Lower lobe of right lung (tissue), 2 donors: ENCODE results near the gene XYLB. TPM values are rescaled to one million over a fixed set of nuclear protein-coding genes. Genes with fewer than 3 reads are reported as not detected.
A peak's percentile ranks its signal among the peaks of the same experiment; 100 is the strongest.
"Not testable (repeated sequence)": the region's sequence is repeated elsewhere in the genome, so short reads cannot be mapped to it uniquely, and the experiment has no call there.

Experiments used
- ATAC-seq, 2 donors: fragments of 200-7000 bp; cut with Tn5 transposase; one replicate each; pipeline ENCODE4 v1.9.1; 2020 to 2022; ENCODE audit warnings: mild to moderate bottlenecking in 2 of 2, moderate library complexity in 2 of 2
- DNase-seq: peaks from one replicate; pipeline ENCODE4 v3.0.0-alpha.2; 2020
- H3K27ac ChIP-seq: fragments of 200-600 bp; one replicate; pipeline ENCODE4 v1.8.0; 2022
- H3K27me3 ChIP-seq: fragments of 200-600 bp; one replicate; pipeline ENCODE4 v1.8.0; 2022; ENCODE audit warnings: low read depth
- H3K36me3 ChIP-seq: fragments of 200-600 bp; one replicate; pipeline ENCODE4 v1.8.0; 2022; ENCODE audit warnings: mild to moderate bottlenecking
- H3K4me1 ChIP-seq: fragments of 200-600 bp; one replicate; pipeline ENCODE4 v1.8.0; 2022
- H3K4me3 ChIP-seq: fragments of 200-600 bp; one replicate; pipeline ENCODE4 v1.8.0; 2022; ENCODE audit warnings: mild to moderate bottlenecking
- H3K9me3 ChIP-seq: fragments of 200-600 bp; one replicate; pipeline ENCODE4 v1.8.0; 2022
- CTCF ChIP-seq: fragments of 200-600 bp; IDR thresholded peaks from one replicate; pipeline ENCODE4 v1.8.0; 2022; ENCODE audit warnings: antibody characterized with exemption, mild to moderate bottlenecking
- intact Hi-C: fragments of 100-400 bp; cut with DNase I; formaldehyde crosslinking; loops from one replicate; pipeline ENCODE4 v1.11.0; 2022
- total RNA-seq: library from RNA; stranded (reverse); fragmentation: NEBNext Ultra II Directional; extraction: Animal tissue kit (Norgen Biotek cat#: 25700); gene quantifications from one replicate; pipeline ENCODE4 v1.2.1, GENCODE V29; 2021
- donor health status: DM: no; HTN: yes; CAD: no; lungs with severe emphysema.

The XYLB gene
- total RNA-seq, 1 donor from 2014 or later: 2.7 TPM

DNA sequence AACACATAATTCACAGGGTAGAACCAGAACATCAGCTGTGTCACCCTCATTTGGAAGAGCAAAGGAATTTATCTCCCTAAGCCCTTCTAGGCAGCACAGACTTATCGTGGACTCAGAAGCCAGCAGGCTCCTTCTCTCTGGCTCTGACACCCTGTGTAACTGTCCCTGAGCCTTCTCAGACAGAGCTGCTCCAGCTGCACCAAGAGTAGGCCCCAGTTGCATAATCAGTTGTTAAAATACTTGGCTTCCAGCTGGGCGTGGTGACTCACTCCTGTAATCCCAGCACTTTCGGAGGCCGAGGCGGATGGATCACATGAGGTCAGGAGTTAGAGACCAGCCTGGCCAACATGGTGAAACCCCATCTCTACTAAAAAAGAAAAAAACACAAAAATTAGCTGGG lies 57.7 kb downstream of the XYLB start:
- DNase-seq (no peak), ATAC-seq (peak; percentile 61 to 76)
- Histone ChIP-seq H3K4me1 (no peaks in the 10 kb centered on the region), H3K27ac (no peak overlapping the region), H3K4me3 (no peak overlapping the region), H3K36me3 (peaks cover 12% of the 10 kb centered on the region), H3K27me3 (no peaks in the 10 kb centered on the region), H3K9me3 (no peaks in the 10 kb centered on the region)
- TF ChIP-seq CTCF: no peak
- intact Hi-C loops: no loop called here

DNA sequence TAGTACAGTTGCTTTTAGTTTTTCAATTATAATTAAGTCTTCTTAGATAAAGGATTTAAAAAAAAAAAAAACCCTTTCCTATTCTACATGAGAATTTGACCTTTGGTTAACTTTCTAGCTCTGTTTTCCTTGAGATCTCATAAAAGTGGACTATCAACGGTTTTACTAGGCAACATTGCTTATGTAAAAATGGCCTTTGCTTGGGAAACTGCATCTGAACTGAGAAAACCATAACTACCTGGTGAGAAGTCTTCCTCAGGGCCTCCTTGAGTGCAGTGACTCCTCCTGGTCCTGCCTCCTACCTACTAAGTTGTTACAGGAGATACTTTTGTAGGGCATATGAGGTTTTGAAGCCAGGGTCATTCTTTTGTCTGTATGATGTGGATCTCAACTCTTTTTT lies 65.0 kb downstream of the XYLB start:
- H3K27ac ChIP-seq: no peak overlapping the region
- TF ChIP-seq CTCF: no peak
- H3K4me3 ChIP-seq: no peak overlapping the region
- H3K36me3 ChIP-seq: no peaks in the 10 kb centered on the region
- H3K9me3 ChIP-seq: no peaks in the 10 kb centered on the region
- DNase-seq (no peak), ATAC-seq (no peak)
- H3K27me3 ChIP-seq: no peaks in the 10 kb centered on the region
- H3K4me1 ChIP-seq: no peaks in the 10 kb centered on the region
- intact Hi-C loops: no loop called here

DNA sequence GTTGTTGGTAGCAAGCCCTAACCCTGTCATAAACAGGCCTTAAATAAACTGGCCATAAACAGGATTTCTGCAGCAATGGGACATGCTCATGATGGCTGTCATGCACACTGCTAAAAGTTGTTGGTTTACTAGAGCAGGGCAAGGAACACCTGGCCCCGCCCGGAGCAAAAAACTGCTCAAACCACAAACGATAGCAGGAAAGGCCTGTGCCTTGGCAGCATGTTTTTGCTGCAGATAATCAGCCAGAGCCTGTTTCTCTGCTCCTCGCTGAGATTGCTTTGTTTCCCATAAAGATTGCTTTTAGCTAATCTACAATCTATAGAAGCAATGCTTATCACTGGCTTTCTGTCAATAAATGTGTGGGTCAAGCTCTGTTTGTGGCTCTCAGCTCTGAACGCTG lies 74.2 kb downstream of the XYLB start:
- ATAC-seq, H3K4me3 ChIP-seq, H3K9me3 ChIP-seq, H3K27ac ChIP-seq, DNase-seq, H3K27me3 ChIP-seq, H3K4me1 ChIP-seq, H3K36me3 ChIP-seq, intact Hi-C loops: not testable (repeated sequence)

DNA sequence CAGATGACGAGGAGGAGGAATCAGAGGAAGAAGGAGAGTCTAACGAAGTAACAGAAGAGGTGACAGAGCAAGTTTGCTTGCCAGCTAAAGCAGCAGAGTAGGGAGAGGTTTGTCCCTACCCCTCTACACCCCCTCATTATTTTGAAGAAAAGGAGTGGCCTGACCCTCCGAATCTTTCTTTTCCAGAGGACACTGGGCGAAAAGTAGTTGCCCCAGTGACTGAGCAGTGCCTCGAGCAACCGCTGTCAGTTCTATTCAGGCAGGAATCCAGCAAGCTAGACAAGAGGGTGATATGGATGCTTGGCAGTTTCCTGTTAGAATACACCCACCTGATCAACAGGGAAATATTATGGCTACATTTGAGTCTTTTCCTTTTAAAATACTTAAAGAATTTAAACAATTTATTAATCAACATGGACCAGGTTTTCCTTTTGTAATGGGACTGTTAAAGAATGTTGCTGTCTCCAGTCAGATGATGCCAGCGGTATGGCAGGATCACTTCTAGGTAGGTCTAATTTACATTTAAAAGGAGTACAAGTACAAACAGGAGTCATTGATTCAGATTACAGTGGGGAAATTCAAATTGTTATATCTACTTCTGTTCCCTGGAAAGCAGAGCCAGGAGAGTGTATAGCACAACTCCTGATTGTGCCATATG lies 75.2 kb downstream of the XYLB start:
- Histone ChIP-seq H3K27me3 (no peaks in the 10 kb centered on the region), H3K36me3 (no peaks in the 10 kb centered on the region), H3K4me3 (no peak overlapping the region), H3K9me3 (no peaks in the 10 kb centered on the region), H3K27ac (no peak overlapping the region), H3K4me1 (no peaks in the 10 kb centered on the region)
- intact Hi-C loops: no loop called here
- DNase-seq (no peak), ATAC-seq (no peak)
- no peak for TF ChIP-seq CTCF

GRCh38 chr3:38426798-38427426 lies 80.3 kb downstream of the XYLB start:
- H3K36me3 ChIP-seq, H3K9me3 ChIP-seq, DNase-seq, intact Hi-C loops, H3K27me3 ChIP-seq, H3K4me1 ChIP-seq, H3K4me3 ChIP-seq, H3K27ac ChIP-seq: not testable (repeated sequence)
- peak in 1 of 2 donors; percentile 37 for ATAC-seq

- H3K36me3 ChIP-seq, ATAC-seq, H3K27me3 ChIP-seq, H3K4me3 ChIP-seq, intact Hi-C loops, H3K4me1 ChIP-seq, DNase-seq, H3K27ac ChIP-seq: not testable (repeated sequence)
- H3K9me3 ChIP-seq: peaks cover 19% of the 10 kb centered on the region
Observed at GRCh38 chr3:38432871-38433658, 86.5 kb downstream of the XYLB start.

GRCh38 chr3:38433661-38434060 lies 87.1 kb downstream of the XYLB start:
- H3K4me1 ChIP-seq, DNase-seq, ATAC-seq, H3K27ac ChIP-seq, H3K27me3 ChIP-seq, H3K4me3 ChIP-seq, H3K36me3 ChIP-seq, intact Hi-C loops: not testable (repeated sequence)
- H3K9me3 ChIP-seq: peaks cover 24% of the 10 kb centered on the region

DNA sequence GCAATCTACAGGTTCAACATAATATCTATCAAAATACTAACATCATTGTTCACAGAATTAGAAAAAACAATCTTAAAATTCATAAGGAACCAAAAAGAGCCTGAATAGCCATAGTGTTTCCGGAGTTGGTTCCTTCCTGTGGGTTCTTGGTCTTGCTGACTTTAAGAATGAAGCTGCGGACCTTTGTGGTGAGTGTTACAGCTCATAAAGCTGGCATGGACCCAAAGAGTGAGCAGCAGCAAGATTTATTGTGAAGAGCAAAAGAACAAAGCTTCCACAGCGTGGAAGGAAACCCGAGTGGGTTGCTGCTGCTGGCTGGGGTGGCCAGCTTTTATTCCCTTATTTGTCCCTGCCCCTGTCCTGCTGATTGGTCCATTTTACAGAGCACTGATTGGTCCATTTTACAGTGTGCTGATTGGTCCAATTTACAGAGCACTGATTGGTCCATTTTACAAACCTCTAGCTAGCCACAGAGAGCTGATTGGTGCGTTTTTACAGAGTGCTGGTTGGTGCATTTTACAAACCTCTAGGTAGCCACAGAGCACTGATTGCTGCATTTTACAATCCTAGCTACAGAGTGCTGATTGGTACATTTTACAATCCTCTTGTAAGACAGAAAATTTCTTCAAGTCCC lies 92.0 kb downstream of the XYLB start:
- H3K27me3 ChIP-seq, H3K27ac ChIP-seq, H3K4me3 ChIP-seq, ATAC-seq, H3K36me3 ChIP-seq, DNase-seq, intact Hi-C loops, H3K4me1 ChIP-seq: not testable (repeated sequence)
- peaks cover 10% of the 10 kb centered on the region for H3K9me3 ChIP-seq

DNA sequence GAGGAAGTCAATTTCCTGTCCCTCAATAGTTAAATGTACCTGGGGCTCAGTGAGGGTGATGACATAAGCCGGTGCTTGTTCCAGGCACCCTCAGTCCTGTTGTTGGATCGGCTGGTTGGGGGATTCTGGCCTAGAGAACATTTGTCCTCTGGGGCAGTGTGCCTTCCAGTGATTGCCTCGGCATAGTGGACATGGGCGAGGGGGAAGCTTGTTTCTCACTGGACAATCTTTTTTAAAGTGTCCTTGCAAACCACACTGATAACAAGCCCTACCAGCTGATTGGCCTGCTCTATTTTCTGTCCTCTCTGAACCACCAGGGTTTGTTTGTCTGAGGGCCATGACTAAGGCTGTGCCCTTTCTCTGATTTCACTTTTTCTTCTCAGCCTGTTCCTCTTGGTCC lies 96.6 kb downstream of the XYLB start:
- H3K4me3 ChIP-seq, DNase-seq, H3K9me3 ChIP-seq, H3K27ac ChIP-seq, intact Hi-C loops, H3K4me1 ChIP-seq, ATAC-seq, H3K36me3 ChIP-seq, H3K27me3 ChIP-seq: not testable (repeated sequence)
